ENCODE data around the gene PRDM16.

- no peak for TF ChIP-seq CTCF (IDR thresholded peaks at IDR 0.05; ENCODE audit: low read depth, low read length)
- TF ChIP-seq POLR2A (IDR thresholded peaks at IDR 0.05; ENCODE audit: extremely low read depth, insufficient read length), result no peak
- no peak for TF ChIP-seq MAX (IDR thresholded peaks at IDR 0.05; ENCODE audit: low read depth, low read length)
Measured at GRCh38 chr1:3345792-3346191, 276.8 kb downstream of the PRDM16 start.
